Keratinocyte (primary cell): ENCODE results near the gene CSTA. TPM values are rescaled to one million over a fixed set of nuclear protein-coding genes. Genes with fewer than 3 reads are reported as not detected.

ENCODE experiments used
- DNase-seq: peaks from one replicate; pipeline ENCODE4 v3.0.0-alpha.2; 2011; ENCODE audit warnings: low read depth, missing footprints, low spot score
- FAIRE-seq: peaks from 2 replicates; lab custom pipeline; 2011; peaks lifted over from hg19 to GRCh38; lab: Jason Lieb, UNC
- H2AFZ ChIP-seq: 2 replicates; pipeline ENCODE4 v1.6.0; 2012; ENCODE audit warnings: low read length, control low read depth, inconsistent platforms; ENCODE audit not compliant: control insufficient read depth
- H3K27ac ChIP-seq: 2 replicates; pipeline ENCODE4 v1.5.1; 2011; ENCODE audit warnings: low read length; ENCODE audit not compliant: control insufficient read depth, insufficient read depth
- H3K27me3 ChIP-seq: 3 replicates; pipeline ENCODE4 v1.6.0; 2011; ENCODE audit warnings: low read length; ENCODE audit not compliant: control insufficient read depth, insufficient read depth; ENCODE audit errors: extremely low read depth
- H3K36me3 ChIP-seq, 2 experiments: 2 replicates in 1 of 2; 3 replicates in 1 of 2; pipeline ENCODE4 v1.5.1; 2011; ENCODE audit warnings: low read length in 2 of 2, mild to moderate bottlenecking in 1 of 2; ENCODE audit not compliant: control insufficient read depth in 2 of 2, insufficient read depth in 2 of 2; ENCODE audit errors: extremely low read depth in 1 of 2
- H3K4me1 ChIP-seq: 3 replicates; pipeline ENCODE4 v1.5.1; 2011; ENCODE audit warnings: low read length; ENCODE audit not compliant: control insufficient read depth, insufficient read depth; ENCODE audit errors: extremely low read depth
- H3K4me2 ChIP-seq: 3 replicates; pipeline ENCODE4 v1.6.0; 2011; ENCODE audit warnings: low read depth, low read length; ENCODE audit not compliant: control insufficient read depth, insufficient read depth; ENCODE audit errors: extremely low read depth
- H3K4me3 ChIP-seq, 3 experiments: fragments of 200-600 bp in 1 of 3; sonication (generic) in 1 of 3; 2 replicates in 2 of 3; 3 replicates in 1 of 3; pipeline ENCODE4 v1.5.1; 2011 to 2016; ENCODE audit warnings: low read length in 3 of 3, mild to moderate bottlenecking in 3 of 3, control low read depth in 2 of 3, inconsistent platforms in 1 of 3, low read depth in 1 of 3, mixed read lengths in 1 of 3, mixed run types in 1 of 3, moderate library complexity in 1 of 3; ENCODE audit not compliant: control insufficient read depth in 2 of 3, insufficient read depth in 2 of 3; ENCODE audit errors: extremely low read depth in 1 of 3
- H3K79me2 ChIP-seq: 2 replicates; pipeline ENCODE4 v1.6.0; 2012; ENCODE audit warnings: low read length; ENCODE audit not compliant: control insufficient read depth, insufficient read depth
- H3K9ac ChIP-seq: 3 replicates; pipeline ENCODE4 v1.6.0; 2011; ENCODE audit warnings: low read length; ENCODE audit not compliant: control insufficient read depth, insufficient read depth; ENCODE audit errors: extremely low read depth
- H3K9me1 ChIP-seq: 3 replicates; pipeline ENCODE4 v1.6.0; 2011; ENCODE audit warnings: low read length; ENCODE audit not compliant: control insufficient read depth, insufficient read depth; ENCODE audit errors: extremely low read depth
- H3K9me3 ChIP-seq: 2 replicates; pipeline ENCODE4 v1.5.1; 2012; ENCODE audit warnings: low read depth, low read length; ENCODE audit not compliant: control insufficient read depth
- H4K20me1 ChIP-seq: 3 replicates; pipeline ENCODE4 v1.6.0; 2011; ENCODE audit warnings: low read length; ENCODE audit not compliant: control insufficient read depth, insufficient read depth; ENCODE audit errors: extremely low read depth
- CTCF ChIP-seq, 3 experiments: IDR thresholded peaks in 1 of 3; conservative IDR thresholded peaks in 1 of 3; optimal IDR thresholded peaks in 1 of 3; 2 replicates in 2 of 3; 3 replicates in 1 of 3; pipeline versions ENCODE3 to v1.5.1; 2011; ENCODE audit warnings: low read length in 3 of 3, mild to moderate bottlenecking in 3 of 3, moderate library complexity in 2 of 3, control low read depth in 1 of 3, inconsistent platforms in 1 of 3; ENCODE audit not compliant: insufficient read depth in 2 of 3; ENCODE audit errors: extremely low read depth in 1 of 3
- EZH2 ChIP-seq: IDR thresholded peaks from one replicate; pipeline ENCODE4 v1.6.1; 2012; ENCODE audit warnings: inconsistent platforms, mild to moderate bottlenecking, low read length, moderate library complexity
- dilution Hi-C: fragments of 300-500 bp; cut with MboI; formaldehyde crosslinking; loops from one replicate; pipeline ENCODE4 v1.7.0; 2020; ENCODE audit warnings: low sequenced_read_pairs; ENCODE audit not compliant: extremely low pct_ligation_motif_present
- polyA plus RNA-seq, 5 experiments: library from polyadenylated mRNA; depleted of rRNA in 3 of 5; stranded (reverse) in 3 of 5; stranded (forward) in 1 of 5; unstranded in 1 of 5; fragments of >200 nt; gene quantifications; 1 replicate in 1 of 5; 2 replicates in 3 of 5; 3 replicates in 1 of 5; pipeline versions ENCODE4 v1.2.1 to v1.2.3, GENCODE V29; 2011 to 2012; ENCODE audit warnings: missing spikeins in 2 of 5, low read depth in 1 of 5, low replicate concordance in 1 of 5

The CSTA gene
- polyA plus RNA-seq, 1 donor (not counting 4 experiments of a cell fraction or from before 2014, with no cell fraction given) = 1,138 TPM

DNA sequence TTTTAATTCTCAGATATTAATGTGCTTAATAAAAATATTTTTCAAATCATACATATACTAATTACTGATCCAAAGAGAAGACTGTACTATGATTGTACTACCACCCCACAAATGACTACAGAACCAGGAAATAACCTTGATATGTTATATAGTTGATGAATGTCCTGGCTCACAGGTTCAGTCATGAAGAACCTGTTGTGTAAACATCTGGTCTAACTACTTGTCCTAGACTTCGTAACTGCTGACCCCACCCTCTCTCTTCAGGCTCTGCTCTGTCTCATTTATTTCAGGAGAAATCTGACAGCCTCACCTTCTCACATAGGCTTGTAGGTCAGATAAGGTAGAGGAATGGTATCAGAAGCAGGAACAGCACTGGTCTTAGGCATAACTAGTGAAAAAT, 14.7 kb upstream of the CSTA start:
- Histone ChIP-seq H3K4me1 (peaks cover 29% of the 10 kb centered on the region), H3K4me3 (peak overlapping the region in 1 of 3 experiments; percentile 16), H4K20me1 (no peaks in the 10 kb centered on the region), H3K4me2 (peak overlapping the region; percentile 58), H3K27ac (no peak overlapping the region), H3K9me3 (no peaks in the 10 kb centered on the region), H3K36me3 (no peaks in the 10 kb centered on the region), H2AFZ (peak overlapping the region; percentile 62), H3K27me3 (no peaks in the 10 kb centered on the region), H3K9me1 (no peaks in the 10 kb centered on the region), H3K79me2 (no peaks in the 10 kb centered on the region), H3K9ac (no peak overlapping the region)
- dilution Hi-C loops = no loop called here
- FAIRE-seq (peak; percentile 78), DNase-seq (no peak)
- TF ChIP-seq CTCF (optimal IDR thresholded peaks at IDR 0.05 in 1 of 3, IDR thresholded peaks at IDR 0.05 in 1 of 3, conservative IDR thresholded peaks at IDR 0.05 in 1 of 3; ENCODE audit: extremely low read depth in 1 of 3, insufficient read depth in 2 of 3, low read length in 3 of 3) (no peak), EZH2 (no peak)

GRCh38 chr3:122312826-122313225, 12.2 kb upstream of the CSTA start:
- Histone ChIP-seq H3K4me1 (peaks cover 29% of the 10 kb centered on the region), H3K9ac (no peak overlapping the region), H3K4me2 (no peak overlapping the region), H3K9me1 (no peaks in the 10 kb centered on the region), H3K27me3 (no peaks in the 10 kb centered on the region), H3K4me3 (no peak overlapping the region), H4K20me1 (no peaks in the 10 kb centered on the region), H3K9me3 (no peaks in the 10 kb centered on the region), H3K36me3 (no peaks in the 10 kb centered on the region), H2AFZ (peak overlapping the region; percentile 7), H3K79me2 (no peaks in the 10 kb centered on the region), H3K27ac (no peak overlapping the region)
- TF ChIP-seq EZH2 (no peak), CTCF (optimal IDR thresholded peaks at IDR 0.05 in 1 of 3, IDR thresholded peaks at IDR 0.05 in 1 of 3, conservative IDR thresholded peaks at IDR 0.05 in 1 of 3; ENCODE audit: extremely low read depth in 1 of 3, insufficient read depth in 2 of 3, low read length in 3 of 3) (no peak)
- dilution Hi-C loops = no loop called here
- no peak for DNase-seq
- no peak for FAIRE-seq
